ENCODE data around the gene SCGB1D4. TPM values are rescaled to one million over a fixed set of nuclear protein-coding genes. Genes with fewer than 3 reads are reported as not detected.

SCGB1D4 gene
- total and polyA plus RNA-seq, 2 donors (not counting 3 experiments of a cell fraction or from before 2014, with no cell fraction given): not detected

- BruUV-seq (replicated peaks): no TSS peak
- no peaks in the 10 kb centered on the region for H3K79me2 ChIP-seq (ENCODE audit: control insufficient read depth, insufficient read depth, low read length)
- no peak overlapping the region for H3K9ac ChIP-seq (replicated peaks; ENCODE audit: extremely low read depth, insufficient read depth, low read length)
- H3K27ac ChIP-seq (ENCODE audit: insufficient read depth, low read depth, low read length): no peak overlapping the region
- FAIRE-seq (no peak), DNase-seq (ENCODE audit: low read depth, low spot score) (no peak)
- H3K4me2 ChIP-seq (ENCODE audit: insufficient read depth, low read length): no peak overlapping the region
- H3K9me3 ChIP-seq (replicated peaks; ENCODE audit: control insufficient read depth, insufficient read depth, low read length): no peaks in the 10 kb centered on the region
- intact Hi-C loops (cut with micrococcal nuclease): no loop called here
- TF ChIP-seq GATA2 (IDR thresholded peaks at IDR 0.05; ENCODE audit: insufficient read depth, insufficient read length, low read depth, low read length) (no peak), EZH2 (IDR thresholded peaks at IDR 0.05; ENCODE audit: borderline replicate concordance, low read depth, low read length, severe bottlenecking) (no peak), MAX (IDR thresholded peaks at IDR 0.05; ENCODE audit: insufficient read depth, insufficient read length) (no peak), POLR2AphosphoS5 (IDR thresholded peaks at IDR 0.05; ENCODE audit: insufficient read depth, low read depth, low read length) (no peak), CTCF (IDR thresholded peaks at IDR 0.05; ENCODE audit: extremely low read depth in 1 of 2, insufficient read depth in 1 of 2, low read depth in 1 of 2, low read length in 2 of 2) (no peak), FOS (IDR thresholded peaks at IDR 0.05; ENCODE audit: borderline replicate concordance, insufficient read depth, low read length) (no peak), MYC (IDR thresholded peaks at IDR 0.05; ENCODE audit: low read depth, low read length) (no peak), JUN (IDR thresholded peaks at IDR 0.05; ENCODE audit: borderline replicate concordance, insufficient read depth, insufficient read length, low read depth) (no peak), POLR2A (IDR thresholded peaks at IDR 0.05; ENCODE audit: low read depth, low read length) (no peak)
- no peaks in the 10 kb centered on the region for H3K9me1 ChIP-seq (replicated peaks; ENCODE audit: control insufficient read depth, extremely low read depth, insufficient read depth, low read length)
- POLR2A ChIA-PET: no interaction called here
- H3K27me3 ChIP-seq (ENCODE audit: control insufficient read depth in 2 of 2, insufficient read depth in 2 of 2, low read length in 2 of 2): no peaks in the 10 kb centered on the region
- no peaks in the 10 kb centered on the region for H3K36me3 ChIP-seq (ENCODE audit: control insufficient read depth in 2 of 2, extremely low read depth in 1 of 2, insufficient read depth in 2 of 2, low read length in 2 of 2)
- CTCF ChIA-PET: interaction anchor here (2.1 to 3.2 kb wide), 6 partner anchors 9 to 38 kb away, joined by 12 to 76 read pairs (median 20); no protein-coding TSS in a partner anchor
- H4K20me1 ChIP-seq (replicated peaks; ENCODE audit: control insufficient read depth, extremely low read depth, insufficient read depth, low read length): no peaks in the 10 kb centered on the region
- no peak overlapping the region for H3K4me3 ChIP-seq (replicated peaks in 1 of 3; ENCODE audit: insufficient read depth in 1 of 3, low read depth in 1 of 3, low read length in 3 of 3)
- dilution Hi-C loops (cut with MboI; ENCODE audit: extremely low pct_ligation_motif_present, low sequenced_read_pairs): no loop called here
- no peak overlapping the region for H2AFZ ChIP-seq (ENCODE audit: low read depth, low read length)
- H3K4me1 ChIP-seq (ENCODE audit: control insufficient read depth, extremely low read depth, insufficient read depth, low read length): peaks cover 28% of the 10 kb centered on the region
Measured at GRCh38 chr11:62341588-62341987, 42.7 kb upstream of the SCGB1D4 start.

Data from endothelial cell of umbilical vein (primary cell).